ENCODE measurements around the gene RNF144A. TPM values are rescaled to one million over a fixed set of nuclear protein-coding genes. Genes with fewer than 3 reads are reported as not detected.

The RNF144A gene
- total and polyA plus RNA-seq, 2 experiments from 2014 or later, result 0.60 to 3.5 TPM

DNA sequence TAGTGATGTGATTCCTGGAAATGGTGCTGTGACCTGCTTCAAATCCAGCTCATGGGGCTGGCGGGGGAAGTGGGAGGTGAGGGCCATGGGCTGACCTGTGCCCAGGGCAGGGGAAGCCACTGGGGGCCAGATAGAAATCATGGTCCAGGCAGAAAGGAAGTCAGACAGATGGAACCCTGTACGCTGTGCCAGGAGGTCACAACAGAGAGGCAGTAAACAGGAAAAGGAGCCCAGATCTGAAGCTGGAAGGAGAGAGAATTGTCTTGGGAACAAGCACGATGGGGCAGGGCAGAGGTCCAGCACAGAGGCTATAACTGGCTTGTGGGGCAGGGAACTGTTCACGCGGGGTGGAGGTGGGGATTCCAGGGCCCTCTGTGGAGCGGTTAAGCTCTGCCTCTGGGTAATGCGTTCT, 76.0 kb downstream of the RNF144A start:
- no peak overlapping the region for H3K4me2 ChIP-seq (ENCODE audit: unreplicated experiment)
- no peak overlapping the region for H3K27ac ChIP-seq
- WGBS, 2 experiments (ENCODE audit: low coverage in 1 of 2, low lambda C conversion rate in 2 of 2, missing lambda C conversion rate in 2 of 2), result 42 to 44% methylated on average over 7 of the region's 7 CpGs
- no peak overlapping the region for H3K9ac ChIP-seq
- H3K4me3 ChIP-seq, result no peak overlapping the region
- H3K79me2 ChIP-seq (ENCODE audit: insufficient read depth), result no peaks in the 10 kb centered on the region
- H3F3A ChIP-seq (ENCODE audit: insufficient read depth), result no peaks in the 10 kb centered on the region
- no peak for DNase-seq
- H3K27me3 ChIP-seq (replicated peaks; ENCODE audit: insufficient read depth), result no peaks in the 10 kb centered on the region
- no peaks in the 10 kb centered on the region for H3K4me1 ChIP-seq (ENCODE audit: insufficient read depth)
- H4K20me1 ChIP-seq (ENCODE audit: insufficient read depth), result no peaks in the 10 kb centered on the region
- no peaks in the 10 kb centered on the region for H3K9me2 ChIP-seq (ENCODE audit: insufficient read depth)
- no peak overlapping the region for H2AFZ ChIP-seq
- H3K36me3 ChIP-seq (ENCODE audit: low read depth), result no peaks in the 10 kb centered on the region
- H3K9me3 ChIP-seq (ENCODE audit: low read depth), result no peaks in the 10 kb centered on the region
- in situ Hi-C loops (cut with MboI), result no loop called here
- TF ChIP-seq EZH2 (IDR thresholded peaks at IDR 0.05; ENCODE audit: insufficient read depth, poor library complexity, severe bottlenecking) (no peak), EZH2phosphoT487 (IDR thresholded peaks at IDR 0.05; ENCODE audit: insufficient read depth, low read depth) (no peak)

DNA sequence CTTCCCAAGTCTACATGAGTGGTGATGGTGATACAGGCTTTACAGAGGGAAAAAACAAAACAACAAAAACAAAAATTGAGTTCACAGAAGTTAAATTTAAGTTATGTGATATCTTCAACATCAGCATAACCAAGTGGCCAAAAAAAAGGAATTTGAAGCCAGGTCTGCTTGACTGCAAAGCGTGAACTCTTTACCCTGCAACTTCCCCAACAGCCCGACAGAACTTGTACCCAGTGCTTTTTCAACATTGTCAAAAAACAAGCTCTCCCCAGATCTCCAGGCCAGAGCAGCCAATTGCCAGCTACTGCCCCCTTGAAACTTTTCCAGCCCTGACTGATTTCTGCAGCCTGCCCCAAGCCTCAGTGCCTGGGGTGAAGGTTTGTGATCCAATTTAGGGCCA, 76.7 kb downstream of the RNF144A start:
- no peak overlapping the region for H3K4me2 ChIP-seq (ENCODE audit: unreplicated experiment)
- no peaks in the 10 kb centered on the region for H3K4me1 ChIP-seq (ENCODE audit: insufficient read depth)
- H4K20me1 ChIP-seq (ENCODE audit: insufficient read depth), result no peaks in the 10 kb centered on the region
- H3K79me2 ChIP-seq (ENCODE audit: insufficient read depth), result no peaks in the 10 kb centered on the region
- H3K9me3 ChIP-seq (ENCODE audit: low read depth), result no peaks in the 10 kb centered on the region
- 68 to 73% methylated on average over 2 of the region's 2 CpGs for WGBS, 2 experiments (ENCODE audit: low coverage in 1 of 2, low lambda C conversion rate in 2 of 2, missing lambda C conversion rate in 2 of 2)
- H3K9ac ChIP-seq, result no peak overlapping the region
- H3F3A ChIP-seq (ENCODE audit: insufficient read depth), result no peaks in the 10 kb centered on the region
- no peak overlapping the region for H3K27ac ChIP-seq
- no peaks in the 10 kb centered on the region for H3K36me3 ChIP-seq (ENCODE audit: low read depth)
- H2AFZ ChIP-seq, result no peak overlapping the region
- H3K27me3 ChIP-seq (replicated peaks; ENCODE audit: insufficient read depth), result no peaks in the 10 kb centered on the region
- in situ Hi-C loops (cut with MboI), result no loop called here
- H3K9me2 ChIP-seq (ENCODE audit: insufficient read depth), result no peaks in the 10 kb centered on the region
- H3K4me3 ChIP-seq, result no peak overlapping the region
- DNase-seq, result no peak
- no peak for TF ChIP-seq EZH2phosphoT487 (IDR thresholded peaks at IDR 0.05; ENCODE audit: insufficient read depth, low read depth)
- TF ChIP-seq EZH2 (IDR thresholded peaks at IDR 0.05; ENCODE audit: insufficient read depth, poor library complexity, severe bottlenecking), result no peak

GRCh38 chr2:6994536-6995128, 77.4 kb downstream of the RNF144A start:
- TF ChIP-seq EZH2 (IDR thresholded peaks at IDR 0.05; ENCODE audit: insufficient read depth, poor library complexity, severe bottlenecking), result no peak
- TF ChIP-seq EZH2phosphoT487 (IDR thresholded peaks at IDR 0.05; ENCODE audit: insufficient read depth, low read depth), result no peak
- no peak overlapping the region for H3K27ac ChIP-seq
- H3K79me2 ChIP-seq (ENCODE audit: insufficient read depth), result no peaks in the 10 kb centered on the region
- no peak for DNase-seq
- in situ Hi-C loops (cut with MboI), result no loop called here
- H3K9ac ChIP-seq, result no peak overlapping the region
- H3K27me3 ChIP-seq (replicated peaks; ENCODE audit: insufficient read depth), result no peaks in the 10 kb centered on the region
- H3K4me1 ChIP-seq (ENCODE audit: insufficient read depth), result no peaks in the 10 kb centered on the region
- 90 to 93% methylated on average over 11 to 12 of the region's 12 CpGs for WGBS, 2 experiments (ENCODE audit: low coverage in 1 of 2, low lambda C conversion rate in 2 of 2, missing lambda C conversion rate in 2 of 2)
- H4K20me1 ChIP-seq (ENCODE audit: insufficient read depth), result no peaks in the 10 kb centered on the region
- no peaks in the 10 kb centered on the region for H3K9me3 ChIP-seq (ENCODE audit: low read depth)
- no peak overlapping the region for H3K4me2 ChIP-seq (ENCODE audit: unreplicated experiment)
- H2AFZ ChIP-seq, result no peak overlapping the region
- no peaks in the 10 kb centered on the region for H3K9me2 ChIP-seq (ENCODE audit: insufficient read depth)
- no peaks in the 10 kb centered on the region for H3F3A ChIP-seq (ENCODE audit: insufficient read depth)
- H3K36me3 ChIP-seq (ENCODE audit: low read depth), result no peaks in the 10 kb centered on the region
- no peak overlapping the region for H3K4me3 ChIP-seq

DNA sequence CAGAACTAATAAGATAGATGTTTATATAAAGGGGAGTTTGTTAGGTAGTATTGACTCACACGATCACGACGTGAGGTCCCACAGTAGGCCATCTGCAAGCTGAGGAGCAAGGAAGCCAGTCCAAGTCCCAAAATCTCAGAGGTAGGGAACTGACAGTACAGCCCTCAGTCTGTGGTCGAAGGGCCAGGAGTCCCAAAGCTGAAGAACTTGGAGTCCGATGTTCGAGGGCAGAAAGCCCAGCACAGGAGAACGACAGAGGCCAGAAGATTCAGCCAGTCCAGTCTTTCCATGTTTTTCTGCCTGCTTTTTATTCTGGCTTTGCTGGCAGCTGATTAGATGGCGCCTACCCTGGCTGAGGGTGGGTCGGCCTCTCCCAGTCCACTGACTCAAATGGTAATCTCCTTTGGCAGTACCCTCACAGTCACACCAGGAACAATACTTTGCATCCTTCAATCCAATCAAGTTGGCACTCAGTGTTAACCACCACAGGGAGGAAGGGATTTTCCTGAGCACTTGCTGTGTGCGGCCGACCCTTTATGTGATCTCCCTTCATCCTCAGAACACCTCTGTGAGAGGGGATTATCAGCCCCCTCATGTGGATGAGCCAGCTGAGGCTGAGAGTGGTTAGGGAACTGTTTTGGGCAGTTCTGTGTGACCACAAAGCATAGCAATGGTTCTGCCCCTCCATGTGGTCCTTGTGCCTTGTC, 78.3 kb downstream of the RNF144A start:
- H3F3A ChIP-seq (ENCODE audit: insufficient read depth), result no peaks in the 10 kb centered on the region
- H3K9me3 ChIP-seq (ENCODE audit: low read depth), result no peaks in the 10 kb centered on the region
- no peak overlapping the region for H2AFZ ChIP-seq
- H3K4me3 ChIP-seq, result no peak overlapping the region
- no peaks in the 10 kb centered on the region for H3K79me2 ChIP-seq (ENCODE audit: insufficient read depth)
- no peak for DNase-seq
- H3K4me2 ChIP-seq (ENCODE audit: unreplicated experiment), result no peak overlapping the region
- H3K9ac ChIP-seq, result no peak overlapping the region
- H3K4me1 ChIP-seq (ENCODE audit: insufficient read depth), result no peaks in the 10 kb centered on the region
- 65 to 71% methylated on average over 11 of the region's 11 CpGs for WGBS, 2 experiments (ENCODE audit: low coverage in 1 of 2, low lambda C conversion rate in 2 of 2, missing lambda C conversion rate in 2 of 2)
- in situ Hi-C loops (cut with MboI), result no loop called here
- TF ChIP-seq EZH2phosphoT487 (IDR thresholded peaks at IDR 0.05; ENCODE audit: insufficient read depth, low read depth), result no peak
- TF ChIP-seq EZH2 (IDR thresholded peaks at IDR 0.05; ENCODE audit: insufficient read depth, poor library complexity, severe bottlenecking), result no peak
- no peaks in the 10 kb centered on the region for H3K9me2 ChIP-seq (ENCODE audit: insufficient read depth)
- no peaks in the 10 kb centered on the region for H4K20me1 ChIP-seq (ENCODE audit: insufficient read depth)
- H3K27me3 ChIP-seq (replicated peaks; ENCODE audit: insufficient read depth), result no peaks in the 10 kb centered on the region
- H3K36me3 ChIP-seq (ENCODE audit: low read depth), result no peaks in the 10 kb centered on the region
- H3K27ac ChIP-seq, result no peak overlapping the region
